Astrocyte (in vitro differentiated cells and primary cell): ENCODE results near the gene PRRC2B.

Experiments used
- EZH2 ChIP-seq: IDR thresholded peaks from 2 replicates; pipeline ENCODE4 v1.6.1; 2012; ENCODE audit warnings: mild to moderate bottlenecking, low read length, inconsistent platforms; ENCODE audit not compliant: insufficient read depth
- TF ChIP-seq, protein P1 (sequence below): IDR thresholded peaks from 2 replicates; pipeline ENCODE4 v1.5.1; 2011; ENCODE audit warnings: low read depth, mild to moderate bottlenecking, inconsistent platforms, low read length, moderate library complexity; ENCODE audit not compliant: insufficient read depth

- TF ChIP-seq, protein P1, sequence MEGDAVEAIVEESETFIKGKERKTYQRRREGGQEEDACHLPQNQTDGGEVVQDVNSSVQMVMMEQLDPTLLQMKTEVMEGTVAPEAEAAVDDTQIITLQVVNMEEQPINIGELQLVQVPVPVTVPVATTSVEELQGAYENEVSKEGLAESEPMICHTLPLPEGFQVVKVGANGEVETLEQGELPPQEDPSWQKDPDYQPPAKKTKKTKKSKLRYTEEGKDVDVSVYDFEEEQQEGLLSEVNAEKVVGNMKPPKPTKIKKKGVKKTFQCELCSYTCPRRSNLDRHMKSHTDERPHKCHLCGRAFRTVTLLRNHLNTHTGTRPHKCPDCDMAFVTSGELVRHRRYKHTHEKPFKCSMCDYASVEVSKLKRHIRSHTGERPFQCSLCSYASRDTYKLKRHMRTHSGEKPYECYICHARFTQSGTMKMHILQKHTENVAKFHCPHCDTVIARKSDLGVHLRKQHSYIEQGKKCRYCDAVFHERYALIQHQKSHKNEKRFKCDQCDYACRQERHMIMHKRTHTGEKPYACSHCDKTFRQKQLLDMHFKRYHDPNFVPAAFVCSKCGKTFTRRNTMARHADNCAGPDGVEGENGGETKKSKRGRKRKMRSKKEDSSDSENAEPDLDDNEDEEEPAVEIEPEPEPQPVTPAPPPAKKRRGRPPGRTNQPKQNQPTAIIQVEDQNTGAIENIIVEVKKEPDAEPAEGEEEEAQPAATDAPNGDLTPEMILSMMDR = no peak
- no peak for TF ChIP-seq EZH2
These were observed 74.1 kb downstream of the PRRC2B start for GRCh38 chr9:131468031-131468430.
